GM19239 (cell line): ENCODE measurements around the gene COL8A2.
A peak's percentile ranks its signal among the peaks of the same experiment; 100 is the strongest.

ENCODE experiments used
- DNase-seq: peaks from one replicate; pipeline ENCODE4 v3.0.0; 2011; ENCODE audit warnings: low spot score; ENCODE audit not compliant: insufficient read length
- FAIRE-seq: peaks from 2 replicates; lab custom pipeline; 2011; peaks lifted over from hg19 to GRCh38; lab: Jason Lieb, UNC

COL8A2 gene

GRCh38 chr1:36080801-36081200 lies 44.2 kb downstream of the COL8A2 start:
- FAIRE-seq (no peak), DNase-seq (no peak)

DNA sequence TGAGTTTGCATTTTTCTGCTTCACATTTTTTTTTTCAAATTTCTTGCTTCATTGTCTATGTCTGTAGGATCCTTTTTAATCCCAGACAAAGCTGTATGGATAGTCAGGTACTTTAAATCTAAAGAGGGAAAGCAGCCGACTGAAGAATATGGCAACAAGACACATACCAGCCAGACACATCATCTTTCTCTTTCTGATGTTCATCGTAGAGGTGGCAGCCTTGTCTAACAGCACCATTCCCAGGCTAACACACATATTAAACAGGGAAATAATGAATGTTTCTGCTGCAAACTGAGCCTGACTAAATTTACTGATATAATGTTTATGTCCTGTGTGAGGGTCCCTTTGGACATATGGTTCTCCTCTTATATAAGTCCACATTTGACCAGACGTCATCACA lies 44.8 kb downstream of the COL8A2 start:
- DNase-seq: no peak
- FAIRE-seq: no peak

- FAIRE-seq (no peak), DNase-seq (no peak)
Measured at GRCh38 chr1:36076979-36077573, 47.9 kb downstream of the COL8A2 start.

GRCh38 chr1:36070349-36070748 lies 54.7 kb downstream of the COL8A2 start:
- FAIRE-seq: no peak

DNA sequence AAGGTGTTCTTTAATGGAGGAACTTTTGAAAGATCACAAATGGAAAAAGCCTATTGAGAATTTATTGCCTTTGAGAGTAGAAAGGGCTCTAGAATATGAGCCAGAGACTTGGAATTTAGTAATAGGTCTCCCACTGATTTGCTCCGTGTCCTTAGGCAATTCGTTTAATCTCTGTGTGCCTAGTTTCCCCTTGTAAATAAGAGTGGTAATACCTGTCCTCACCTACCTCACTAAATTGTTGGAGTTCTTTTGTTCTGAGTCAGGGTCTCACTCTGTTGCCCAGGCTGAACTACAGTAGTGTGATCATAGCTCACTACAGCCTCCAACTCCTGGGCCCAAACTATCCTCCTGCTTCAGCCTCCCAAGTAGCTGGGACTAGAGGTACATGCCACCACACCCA lies 56.2 kb downstream of the COL8A2 start:
- DNase-seq (no peak), FAIRE-seq (no peak)

More at GRCh38 chr1:36070349-36070748, 54.7 kb downstream of the COL8A2 start:
- no peak for DNase-seq

- no peak for DNase-seq
- no peak for FAIRE-seq
Measured at GRCh38 chr1:36067871-36068270, 57.2 kb downstream of the COL8A2 start.

GRCh38 chr1:36062315-36062714 lies 62.7 kb downstream of the COL8A2 start:
- DNase-seq (no peak), FAIRE-seq (peak; percentile 37)

- FAIRE-seq (no peak), DNase-seq (no peak)
Measured at GRCh38 chr1:36055706-36056105, 69.3 kb downstream of the COL8A2 start.

DNA sequence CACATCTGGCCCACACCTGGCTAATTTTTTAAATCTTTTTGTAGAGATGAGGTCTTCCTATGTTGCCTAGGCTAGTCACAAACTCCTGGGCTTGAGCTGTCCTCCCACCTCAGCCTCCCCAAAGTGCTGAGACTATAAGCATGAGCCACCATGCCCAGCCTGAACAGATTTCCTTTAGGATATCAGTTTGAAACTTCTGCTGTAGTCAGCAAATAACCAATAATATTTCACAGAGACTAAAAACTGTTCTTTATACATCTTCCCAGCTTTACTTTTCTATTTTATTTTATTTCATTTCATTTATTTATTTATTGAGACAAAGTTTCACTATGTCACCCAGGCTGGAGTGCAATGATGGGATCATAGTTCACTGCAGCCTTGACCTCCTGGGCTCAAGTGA lies 71.0 kb downstream of the COL8A2 start:
- DNase-seq (no peak), FAIRE-seq (no peak)

DNA sequence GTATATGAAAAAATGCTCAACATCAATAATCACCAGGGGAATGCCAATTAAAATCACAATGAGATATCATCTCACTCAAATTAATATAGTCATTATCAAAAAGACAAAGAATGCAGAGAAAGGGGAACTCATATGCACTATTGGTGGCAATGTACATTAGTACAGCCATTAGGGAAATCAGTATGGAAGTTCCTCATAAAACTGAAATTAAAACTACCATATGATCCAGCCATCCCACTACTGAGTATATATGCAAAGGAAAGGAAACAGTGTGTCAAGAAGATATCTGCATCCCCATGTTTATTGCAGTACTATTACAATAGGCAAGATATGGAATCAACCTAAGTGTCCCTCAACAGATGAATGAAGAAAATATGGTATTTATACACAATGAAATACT lies 73.2 kb downstream of the COL8A2 start:
- FAIRE-seq: no peak
- DNase-seq: no peak
